ENCODE results near the gene NCAM1. TPM values are rescaled to one million over a fixed set of nuclear protein-coding genes. Genes with fewer than 3 reads are reported as not detected.

Gene NCAM1
- total RNA-seq, 2 donors from 2014 or later: 0.40 to 0.44 TPM

- Mint-ChIP-seq H3K4me3 (no peak overlapping the region), H3K36me3 (ENCODE audit: low read depth) (peaks cover 13% of the 10 kb centered on the region), H3K27me3 (no peaks in the 10 kb centered on the region), H3K27ac (no peak overlapping the region), H3K4me1 (peaks cover 28% of the 10 kb centered on the region)
- no peak for DNase-seq
- ATAC-seq: no peak
- no peaks in the 10 kb centered on the region for H3K9me3 ChIP-seq (ENCODE audit: control insufficient read depth, low read length, poor library complexity, severe bottlenecking)
Observed at GRCh38 chr11:113317339-113317738, 356.1 kb downstream of the NCAM1 start.

- ATAC-seq: no peak
- no peak overlapping the region for H3K27ac Mint-ChIP-seq
- no peaks in the 10 kb centered on the region for H3K27me3 Mint-ChIP-seq
- no peak for DNase-seq
- H3K4me1 Mint-ChIP-seq: peaks cover 22% of the 10 kb centered on the region
- no peak overlapping the region for H3K4me3 Mint-ChIP-seq
- no peaks in the 10 kb centered on the region for H3K9me3 ChIP-seq (ENCODE audit: control insufficient read depth, low read length, poor library complexity, severe bottlenecking)
- peaks cover 14% of the 10 kb centered on the region for H3K36me3 Mint-ChIP-seq (ENCODE audit: low read depth)
Observed at GRCh38 chr11:113319085-113319484, 357.9 kb downstream of the NCAM1 start.

- Mint-ChIP-seq H3K27ac (peak overlapping the region; percentile 62), H3K27me3 (no peaks in the 10 kb centered on the region), H3K36me3 (ENCODE audit: low read depth) (peaks cover 17% of the 10 kb centered on the region), H3K4me3 (no peak overlapping the region), H3K4me1 (peaks cover 13% of the 10 kb centered on the region)
- no peaks in the 10 kb centered on the region for H3K9me3 ChIP-seq (ENCODE audit: control insufficient read depth, low read length, poor library complexity, severe bottlenecking)
- ATAC-seq (no peak), DNase-seq (no peak)
Observed at GRCh38 chr11:113322158-113322557, 360.9 kb downstream of the NCAM1 start.

- Mint-ChIP-seq H3K4me3 (no peak overlapping the region), H3K4me1 (peaks cover 9% of the 10 kb centered on the region), H3K27ac (peak overlapping the region; percentile 21), H3K27me3 (no peaks in the 10 kb centered on the region), H3K36me3 (ENCODE audit: low read depth) (peaks cover 17% of the 10 kb centered on the region)
- no peaks in the 10 kb centered on the region for H3K9me3 ChIP-seq (ENCODE audit: control insufficient read depth, low read length, poor library complexity, severe bottlenecking)
- no peak for DNase-seq
- ATAC-seq: no peak
Observed at GRCh38 chr11:113324250-113324649, 363.0 kb downstream of the NCAM1 start.

All from T-helper 17 cell (primary cell).